SK-N-SH treated with all-trans-retinoic acid at 6 μM for 48 hours (cell line): Measurements from ENCODE around the gene ADGRV1.

Experiments
- BACH2 ChIP-seq: fragments of 250-450 bp; sonication (Bioruptor Pico); IDR thresholded peaks from 2 replicates; pipeline ENCODE4 v1.9.0; 2021; ENCODE audit warnings: mild to moderate bottlenecking, borderline replicate concordance
- CREB5 ChIP-seq: fragments of 250-450 bp; sonication (Bioruptor Pico); IDR thresholded peaks from 2 replicates; pipeline ENCODE4 v1.5.1; 2020; ENCODE audit warnings: low read depth, mild to moderate bottlenecking, moderate library complexity
- CSRNP3 ChIP-seq: fragments of 250-450 bp; sonication (Bioruptor Pico); IDR thresholded peaks from 2 replicates; pipeline ENCODE4 v1.5.1; 2021; ENCODE audit warnings: mild to moderate bottlenecking, moderate library complexity
- PATZ1 ChIP-seq: fragments of 250-450 bp; sonication (Bioruptor Pico); IDR thresholded peaks from 2 replicates; pipeline ENCODE4 v1.8.0; 2020; ENCODE audit warnings: mild to moderate bottlenecking, moderate library complexity, borderline replicate concordance
- POU6F1 ChIP-seq: fragments of 250-450 bp; sonication (Bioruptor Pico); IDR thresholded peaks from 2 replicates; pipeline ENCODE4 v1.8.0; 2021; ENCODE audit warnings: low read depth, mild to moderate bottlenecking, moderate library complexity, borderline replicate concordance
- RARB ChIP-seq: fragments of 250-450 bp; sonication (Bioruptor Pico); IDR thresholded peaks from 2 replicates; pipeline ENCODE4 v1.8.0; 2021; ENCODE audit warnings: mild to moderate bottlenecking, moderate library complexity
- SNAI2 ChIP-seq: fragments of 250-450 bp; sonication (Bioruptor Pico); IDR thresholded peaks from 2 replicates; pipeline ENCODE4 v1.5.0; 2020; ENCODE audit warnings: mild to moderate bottlenecking, moderate library complexity
- ZNF565 ChIP-seq: fragments of 450-650 bp; formaldehyde crosslinking; conservative IDR thresholded peaks from 2 replicates; pipeline ENCODE4 v1.5.0; 2020; ENCODE audit warnings: low read depth, mild to moderate bottlenecking, moderate library complexity

GRCh38 chr5:91027405-91028139, 469.0 kb downstream of the ADGRV1 start:
- TF ChIP-seq PATZ1 (CRISPR knock-in tag) (no peak), BACH2 (CRISPR knock-in tag) (no peak), CREB5 (CRISPR knock-in tag) (no peak), POU6F1 (no peak), ZNF565 (CRISPR knock-in tag) (no peak), CSRNP3 (CRISPR knock-in tag) (no peak), RARB (no peak), SNAI2 (CRISPR knock-in tag) (no peak)
